Measurements from ENCODE around the gene LLPH. TPM values are rescaled to one million over a fixed set of nuclear protein-coding genes. Genes with fewer than 3 reads are reported as not detected.

The LLPH gene
- 50.1 to 64.2 TPM (median 54.4 TPM) in 5 replicates for total RNA-seq (2022; extraction: Qiagen RNA extraction)

DNA sequence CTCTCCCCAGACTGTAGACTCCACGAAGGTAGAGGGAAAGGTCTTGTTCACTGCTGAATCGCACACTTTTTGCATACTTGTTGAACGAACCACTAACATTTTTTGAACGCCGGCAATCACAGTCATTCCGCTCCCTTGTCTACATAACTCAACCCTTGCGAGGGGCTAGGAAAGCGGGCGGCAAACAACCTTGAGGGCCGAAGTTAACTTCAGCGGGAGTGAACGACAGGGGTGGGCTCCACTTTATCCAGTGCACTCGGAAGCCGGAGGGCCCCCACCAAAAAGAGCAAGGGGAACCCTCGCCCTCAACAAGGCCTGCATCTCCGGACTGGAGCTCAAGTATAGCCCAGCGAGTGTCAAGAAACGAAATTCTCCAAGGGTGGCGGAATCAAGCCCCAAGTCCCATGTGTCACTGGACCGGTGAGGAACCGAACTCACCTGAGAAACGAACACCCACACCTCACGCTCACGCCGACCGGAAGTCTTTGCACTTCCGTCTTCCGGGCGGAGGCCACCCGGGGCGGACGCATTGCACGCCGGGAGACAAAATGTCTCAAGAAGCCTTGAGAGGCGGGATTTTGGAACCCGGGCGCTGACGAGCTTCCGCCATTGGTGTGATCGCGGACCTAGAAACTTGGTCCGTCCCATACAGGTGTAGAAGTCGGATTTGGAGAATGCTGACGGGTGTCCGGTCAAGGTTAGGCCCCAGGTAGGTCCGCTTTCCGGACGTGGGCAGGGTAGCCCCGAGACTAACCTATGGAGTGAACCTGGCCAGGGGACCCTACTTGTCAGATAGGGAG lies at the start of gene LLPH:
Gene LLPH (minus strand): TSS at position 484 of the 800 bp plus-strand sequence. CDS start 1,644 bp downstream, outside the sequence.

DNA sequence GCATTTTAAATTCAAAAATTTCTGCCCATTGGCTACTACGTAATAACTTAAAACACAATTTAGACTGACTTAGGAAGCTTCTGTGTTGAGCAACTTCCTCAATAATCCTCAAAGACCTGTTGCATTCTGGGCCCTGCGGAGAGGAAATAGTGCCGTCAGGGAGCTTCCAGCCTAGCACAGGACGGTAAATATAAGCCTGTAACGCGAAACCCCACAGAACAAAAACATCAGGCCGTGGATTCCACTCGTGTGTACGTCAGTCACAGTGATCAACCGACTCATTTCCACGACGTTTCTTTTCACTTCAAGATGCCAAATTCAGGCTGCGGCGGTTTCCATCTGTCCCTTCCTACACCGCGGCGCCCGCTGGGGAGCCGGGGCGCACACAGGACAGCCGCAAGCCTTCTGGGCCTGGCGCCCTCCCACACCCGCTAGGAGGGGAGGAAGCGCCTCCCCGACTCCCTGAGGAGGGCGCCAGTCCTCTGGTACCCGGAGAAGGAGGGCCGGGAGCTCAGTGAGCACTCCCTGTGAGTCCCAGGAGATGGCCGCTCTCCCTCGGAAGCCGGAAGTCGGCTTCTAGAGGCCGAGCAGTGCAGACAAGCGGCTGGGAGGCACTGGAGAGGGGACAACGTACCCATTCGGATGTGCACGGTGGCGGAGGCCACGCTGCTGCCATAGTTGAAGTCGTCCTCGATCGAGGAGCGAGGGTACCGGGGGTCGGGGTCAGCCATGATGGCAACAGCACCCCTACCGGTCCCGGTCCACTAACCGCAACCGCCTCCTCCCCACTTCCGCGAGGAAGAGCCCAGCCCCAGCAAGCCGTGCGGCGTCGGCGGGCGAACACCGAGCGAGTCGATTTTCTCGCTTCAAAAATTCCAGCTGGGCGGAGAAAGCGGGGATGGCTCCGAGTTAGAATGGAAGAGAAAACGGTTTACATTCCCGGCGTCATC lies 38.9 kb upstream of the LLPH start, which contains the start of gene TMBIM4:
Gene TMBIM4 (minus strand): TSS at position 776 of the 950 bp plus-strand sequence. CDS start 45 bp downstream, at position 731.

Other genes with a start within 250 kb of the LLPH start
- gene TMBIM4, start 39.2 kb upstream of the LLPH start, total RNA-seq (2022; extraction: Qiagen RNA extraction), result 50.0 to 64.3 TPM (median 51.5 TPM) in 5 replicates
- gene IRAK3, start 58.5 kb upstream of the LLPH start, total RNA-seq (2022; extraction: Qiagen RNA extraction), result 0.16 to 0.28 TPM (median 0.18 TPM) in 5 replicates
- 1.2 to 1.8 TPM (median 1.5 TPM) in 5 replicates for gene HELB, start 171.7 kb upstream of the LLPH start, total RNA-seq (2022; extraction: Qiagen RNA extraction)